DMS114 treated with DMSO at 0.1 percent for 48 hours (cell line): ENCODE measurements around the gene PFN3.

Source experiments
- DNase-seq: peaks from one replicate; lab custom pipeline; 2025; ENCODE audit not compliant: unreplicated experiment; lab: John Stamatoyannopoulos, UW

Gene PFN3

DNA sequence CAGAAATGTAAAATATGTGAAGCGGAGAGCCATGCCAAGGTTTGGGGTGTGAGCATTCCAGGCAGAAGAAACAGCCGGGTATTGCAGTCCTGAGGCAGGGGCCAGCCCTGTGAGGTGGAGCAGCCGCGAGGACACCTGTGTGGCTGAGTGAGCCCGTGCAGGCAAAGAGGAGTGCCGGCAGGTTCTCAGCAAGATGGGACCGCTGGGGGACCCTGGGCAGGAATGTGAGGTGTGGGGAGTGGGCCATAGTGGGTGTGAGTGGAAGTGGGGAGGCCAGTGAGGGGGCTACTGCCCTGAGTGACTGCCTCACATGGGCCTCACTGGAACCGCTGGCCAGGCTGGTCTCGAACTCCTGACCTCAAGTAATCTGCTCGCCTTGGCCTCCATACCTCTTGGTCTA is 38.0 kb upstream of the PFN3 start:
- no peak for DNase-seq

DNA sequence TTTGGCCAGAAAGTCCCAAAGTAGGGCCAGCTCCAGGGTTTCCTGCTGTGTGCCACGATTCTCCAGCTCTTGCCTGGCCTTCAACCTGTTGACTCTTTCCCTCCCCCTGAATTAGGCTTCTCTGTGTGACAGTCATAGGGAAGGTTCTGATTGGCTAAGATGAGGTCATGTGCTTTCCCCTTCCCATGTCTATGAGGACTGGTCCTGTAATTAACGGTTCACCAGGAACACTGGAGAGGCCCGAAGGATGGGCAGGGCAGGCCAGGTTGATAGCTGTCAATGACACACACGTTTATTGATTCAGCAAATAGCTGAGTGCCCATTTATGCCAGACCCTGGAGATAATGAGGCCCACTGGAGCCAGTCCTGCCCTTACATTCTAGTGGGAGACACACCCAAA is 37.2 kb upstream of the PFN3 start:
- no peak for DNase-seq

DNA sequence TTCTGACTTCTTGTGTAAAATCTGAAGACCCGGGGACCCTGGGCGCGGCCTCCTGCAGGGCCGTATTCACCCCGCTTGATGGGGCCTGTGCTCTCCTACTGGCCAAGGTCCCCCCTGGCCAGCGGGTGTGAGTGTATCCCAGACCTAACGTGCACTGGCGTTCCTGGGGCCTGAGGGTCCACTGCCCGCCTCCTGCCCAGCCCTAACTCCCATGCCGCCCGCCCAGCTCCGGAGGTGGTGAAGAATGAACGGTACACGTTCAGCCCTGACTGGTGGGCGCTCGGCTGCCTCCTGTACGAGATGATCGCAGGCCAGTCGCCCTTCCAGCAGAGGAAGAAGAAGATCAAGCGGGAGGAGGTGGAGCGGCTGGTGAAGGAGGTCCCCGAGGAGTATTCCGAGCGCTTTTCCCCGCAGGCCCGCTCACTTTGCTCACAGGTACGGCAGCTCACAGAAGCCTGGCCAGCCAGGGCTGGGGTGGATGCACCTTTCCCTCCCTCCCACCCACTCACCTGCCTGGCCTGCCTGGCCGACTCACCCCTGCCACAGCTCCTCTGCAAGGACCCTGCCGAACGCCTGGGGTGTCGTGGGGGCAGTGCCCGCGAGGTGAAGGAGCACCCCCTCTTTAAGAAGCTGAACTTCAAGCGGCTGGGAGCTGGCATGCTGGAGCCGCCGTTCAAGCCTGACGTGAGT is 35.5 kb upstream of the PFN3 start:
- DNase-seq: no peak

DNA sequence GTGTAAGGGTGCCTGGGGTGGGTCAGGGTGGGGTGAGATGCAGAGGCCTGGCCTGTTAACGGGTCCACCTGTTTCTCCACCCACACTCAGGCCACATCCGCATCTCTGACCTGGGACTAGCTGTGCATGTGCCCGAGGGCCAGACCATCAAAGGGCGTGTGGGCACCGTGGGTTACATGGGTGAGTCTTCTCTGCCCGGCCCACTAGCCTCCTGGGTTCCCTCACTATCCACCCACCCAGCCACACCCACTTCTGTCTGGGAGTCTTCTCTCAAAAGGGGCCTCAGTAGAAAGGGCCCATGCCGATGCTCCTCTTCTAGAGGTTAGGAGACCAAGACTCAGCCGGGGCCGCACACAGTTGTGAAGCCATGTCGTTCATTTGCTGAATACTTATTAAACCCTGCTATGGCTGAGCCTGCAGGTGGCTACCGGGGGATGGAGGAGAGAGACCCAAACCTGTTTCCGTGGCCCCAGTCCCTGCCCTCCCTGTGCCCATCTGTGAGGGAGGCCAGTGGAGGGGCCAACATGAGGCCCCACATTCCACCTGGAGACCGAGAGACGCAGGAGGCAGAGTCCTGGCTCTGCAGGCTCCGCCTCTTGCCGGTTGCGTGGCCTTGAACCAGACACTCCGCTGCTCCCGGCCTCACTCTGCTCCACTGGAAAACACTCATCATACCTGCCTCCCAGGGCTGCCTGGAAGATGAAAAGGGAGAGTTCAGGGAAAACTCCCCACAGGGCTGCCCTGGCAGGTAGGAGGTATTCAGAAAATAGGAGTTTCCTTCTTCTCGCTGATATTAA is 34.7 kb upstream of the PFN3 start:
- DNase-seq: no peak

DNA sequence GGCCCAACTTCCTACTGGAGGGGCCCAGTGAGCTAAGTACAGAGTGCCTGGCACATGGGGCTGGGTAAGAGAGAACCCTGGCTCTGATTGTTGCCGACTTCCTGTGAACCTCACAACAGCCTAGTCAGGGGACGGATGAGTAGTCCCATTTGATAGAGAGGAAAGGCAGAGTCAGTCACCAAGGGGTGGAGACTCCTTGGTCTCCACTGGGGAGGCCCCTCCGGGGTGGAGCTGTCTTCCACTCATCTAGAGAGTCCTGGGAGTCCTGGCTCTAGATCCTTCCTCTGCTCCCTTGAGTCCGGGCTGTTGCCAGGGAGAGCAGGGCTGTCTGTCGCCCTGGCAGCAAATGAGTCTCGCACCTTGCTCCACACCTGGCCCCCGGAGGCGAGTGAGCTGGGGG is 34.0 kb upstream of the PFN3 start:
- DNase-seq: no peak

DNA sequence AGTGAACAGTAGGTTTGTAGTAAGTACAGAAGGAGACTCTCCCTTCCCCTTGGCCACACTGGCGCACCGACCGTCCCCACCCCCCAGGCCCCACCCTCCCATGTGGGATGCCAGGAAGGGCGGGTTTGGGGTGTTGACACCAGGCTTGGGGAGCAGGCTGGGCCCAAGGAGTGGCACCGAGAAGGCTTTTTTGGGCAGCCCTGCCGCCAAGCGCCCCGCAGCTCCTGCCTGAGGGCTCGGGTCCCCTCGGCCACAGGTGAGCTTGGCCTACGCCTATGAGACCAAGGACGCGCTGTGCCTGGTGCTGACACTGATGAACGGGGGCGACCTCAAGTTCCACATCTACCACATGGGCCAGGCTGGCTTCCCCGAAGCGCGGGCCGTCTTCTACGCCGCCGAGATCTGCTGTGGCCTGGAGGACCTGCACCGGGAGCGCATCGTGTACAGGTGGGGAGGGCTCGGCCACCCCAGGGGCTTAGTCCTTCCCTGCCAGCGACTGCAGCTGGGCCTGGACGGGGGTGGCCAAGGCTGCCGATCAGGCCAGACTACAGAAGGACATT is 33.3 kb upstream of the PFN3 start:
- DNase-seq: no peak

DNA sequence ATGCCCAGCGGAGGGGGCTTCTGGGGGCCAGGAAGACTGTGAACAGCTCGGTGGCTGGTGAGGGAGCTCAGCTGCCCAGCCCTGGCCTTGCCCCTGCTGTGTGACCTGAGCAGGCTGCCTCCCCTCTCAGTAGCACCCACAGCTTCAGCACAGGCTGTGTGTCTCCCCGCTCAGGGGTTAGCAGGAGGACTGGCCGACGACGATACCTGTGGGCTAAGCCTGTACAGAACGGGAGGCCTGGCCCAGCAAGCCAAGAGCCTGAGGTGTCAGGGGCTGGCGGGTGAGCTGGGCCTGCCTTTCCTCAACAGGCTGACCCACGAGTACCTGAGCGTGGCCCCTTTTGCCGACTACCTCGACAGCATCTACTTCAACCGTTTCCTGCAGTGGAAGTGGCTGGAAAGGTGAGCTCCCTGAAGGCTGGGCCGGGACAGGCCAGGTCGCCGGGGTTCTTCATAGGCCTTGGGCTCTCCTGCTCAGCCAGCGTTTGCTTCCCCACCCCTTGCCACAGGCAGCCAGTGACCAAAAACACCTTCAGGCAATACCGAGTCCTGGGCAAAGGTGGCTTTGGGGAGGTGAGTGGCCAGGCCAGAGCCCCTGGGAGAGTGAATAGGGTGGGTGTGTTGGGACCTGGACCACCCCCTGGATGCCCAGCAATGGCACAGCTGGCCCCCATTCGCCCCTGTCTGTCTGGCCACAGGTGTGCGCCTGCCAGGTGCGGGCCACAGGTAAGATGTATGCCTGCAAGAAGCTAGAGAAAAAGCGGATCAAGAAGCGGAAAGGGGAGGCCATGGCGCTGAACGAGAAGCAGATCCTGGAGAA is 32.6 kb upstream of the PFN3 start:
- DNase-seq: no peak

DNA sequence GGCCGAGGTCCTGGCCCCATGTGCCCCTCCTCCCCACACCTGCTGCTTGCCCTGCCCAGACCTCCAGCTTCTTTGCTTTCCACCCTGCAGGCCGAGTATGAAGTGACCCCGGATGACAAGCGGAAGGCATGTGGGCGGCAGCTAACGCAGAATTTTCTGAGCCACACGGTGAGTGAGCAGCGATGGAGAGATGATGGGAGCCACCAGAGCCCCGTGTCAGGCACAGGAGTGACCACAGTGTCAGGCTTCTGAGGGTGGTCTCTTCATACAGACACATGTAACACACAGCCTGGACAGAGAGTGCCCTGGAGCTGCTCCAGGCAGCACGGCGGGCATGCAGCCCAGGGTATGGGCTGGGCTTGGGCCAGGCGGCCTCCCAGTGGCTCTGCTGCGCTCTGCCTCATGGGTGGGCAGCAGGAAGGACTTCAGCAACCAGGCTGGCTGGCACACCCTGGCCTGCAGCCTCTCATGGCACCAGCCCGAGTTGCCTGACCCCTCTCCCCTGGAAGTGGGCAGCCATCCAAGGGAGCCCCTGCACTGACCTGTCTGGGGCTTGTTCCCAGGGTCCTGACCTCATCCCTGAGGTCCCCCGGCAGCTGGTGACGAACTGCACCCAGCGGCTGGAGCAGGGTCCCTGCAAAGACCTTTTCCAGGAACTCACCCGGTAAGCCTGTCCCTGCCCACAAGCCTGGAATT is 31.8 kb upstream of the PFN3 start:
- DNase-seq: no peak

DNA sequence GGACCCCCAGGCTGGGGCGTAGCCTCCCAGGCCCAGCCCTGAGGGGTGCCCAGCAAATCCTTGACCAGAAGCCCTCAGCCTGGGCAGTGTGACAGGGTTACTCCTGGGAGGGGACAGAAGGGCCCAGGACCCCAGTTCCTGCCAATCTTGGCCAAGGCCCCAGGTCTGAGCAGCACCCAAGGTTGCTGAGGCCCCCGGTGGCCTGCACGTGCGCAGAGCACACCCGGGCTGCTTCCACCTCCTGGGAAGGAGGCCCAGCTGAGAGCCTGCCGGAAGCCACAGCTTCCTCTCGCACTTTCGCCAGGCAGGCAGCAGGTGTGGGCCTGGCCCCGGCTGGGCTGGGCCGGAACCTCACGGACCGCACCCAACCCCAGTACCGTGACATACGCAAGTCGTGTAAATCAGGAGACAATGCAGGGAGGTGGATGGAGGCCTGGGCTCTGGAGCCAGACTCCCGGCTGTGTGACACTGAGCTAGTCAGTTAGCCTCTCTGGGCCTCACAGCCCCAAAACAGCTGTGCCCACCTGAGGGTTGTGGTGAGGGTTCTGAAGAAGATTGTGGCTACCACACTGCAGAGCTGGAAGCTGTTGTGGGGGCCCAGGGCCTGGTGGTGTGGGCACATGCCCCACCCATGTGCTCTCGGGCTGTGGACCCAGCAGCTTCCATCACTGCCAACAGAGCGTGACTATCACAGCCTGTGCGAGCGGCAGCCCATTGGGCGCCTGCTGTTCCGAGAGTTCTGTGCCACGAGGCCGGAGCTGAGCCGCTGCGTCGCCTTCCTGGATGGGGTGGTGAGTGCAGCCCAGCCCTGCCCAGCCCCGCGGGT is 31.1 kb upstream of the PFN3 start:
- DNase-seq: no peak

DNA sequence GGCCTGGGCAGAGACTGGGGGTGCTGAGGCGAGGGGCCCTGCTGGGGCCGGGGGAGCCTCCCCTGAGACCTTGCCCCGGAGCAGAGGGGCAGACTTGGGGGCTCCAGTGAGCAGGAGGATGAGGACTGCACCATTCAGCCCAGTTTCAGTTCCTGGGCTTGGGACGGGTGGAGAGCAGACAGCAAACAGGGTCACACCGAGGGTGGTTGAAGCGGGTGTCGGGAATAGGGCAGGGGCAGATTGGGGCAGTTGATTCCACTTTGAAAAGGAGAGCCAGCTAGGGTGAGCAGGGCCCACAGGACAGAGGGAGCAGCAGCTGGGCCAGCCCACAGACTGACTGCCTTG is 30.5 kb upstream of the PFN3 start:
- DNase-seq: no peak

DNA sequence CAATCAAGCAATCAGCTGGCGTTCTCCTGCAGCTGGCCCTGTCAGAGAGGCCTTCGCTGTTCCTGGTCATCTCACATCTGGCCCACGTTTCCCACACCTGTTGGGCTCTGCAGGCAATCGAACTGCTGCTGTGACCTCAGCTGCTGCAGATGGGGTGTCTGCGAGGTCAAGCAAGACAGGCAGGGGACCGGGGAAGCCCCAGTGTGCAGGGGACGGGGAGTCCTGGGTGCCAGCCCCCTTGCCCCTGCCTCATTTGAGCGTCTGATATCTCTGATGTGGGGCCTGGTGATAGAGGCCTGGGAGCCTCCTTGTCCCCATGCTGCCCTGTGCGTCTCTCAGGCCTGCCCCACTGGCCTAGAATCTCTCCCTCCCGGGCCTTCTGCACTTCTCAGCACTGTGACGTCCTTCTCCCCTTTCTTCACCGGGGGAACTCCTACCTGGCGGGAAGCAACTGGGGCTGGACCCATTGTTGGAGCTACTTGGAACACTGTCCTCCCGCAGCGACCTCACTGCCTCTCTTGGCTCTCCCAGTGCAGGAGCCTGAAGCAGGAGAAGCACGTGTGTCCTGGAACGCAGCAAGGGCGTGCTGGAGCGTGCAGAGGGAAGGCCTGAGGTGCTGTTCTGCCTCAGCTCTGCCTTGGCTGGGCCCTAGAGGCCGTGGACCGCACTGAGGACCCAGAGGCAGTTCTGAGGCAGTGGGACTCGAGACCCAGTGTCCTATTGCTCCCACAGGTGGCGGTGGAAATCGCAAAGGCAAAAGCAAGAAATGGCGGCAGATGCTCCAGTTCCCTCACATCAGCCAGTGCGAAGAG is 29.9 kb upstream of the PFN3 start:
- DNase-seq: no peak

DNA sequence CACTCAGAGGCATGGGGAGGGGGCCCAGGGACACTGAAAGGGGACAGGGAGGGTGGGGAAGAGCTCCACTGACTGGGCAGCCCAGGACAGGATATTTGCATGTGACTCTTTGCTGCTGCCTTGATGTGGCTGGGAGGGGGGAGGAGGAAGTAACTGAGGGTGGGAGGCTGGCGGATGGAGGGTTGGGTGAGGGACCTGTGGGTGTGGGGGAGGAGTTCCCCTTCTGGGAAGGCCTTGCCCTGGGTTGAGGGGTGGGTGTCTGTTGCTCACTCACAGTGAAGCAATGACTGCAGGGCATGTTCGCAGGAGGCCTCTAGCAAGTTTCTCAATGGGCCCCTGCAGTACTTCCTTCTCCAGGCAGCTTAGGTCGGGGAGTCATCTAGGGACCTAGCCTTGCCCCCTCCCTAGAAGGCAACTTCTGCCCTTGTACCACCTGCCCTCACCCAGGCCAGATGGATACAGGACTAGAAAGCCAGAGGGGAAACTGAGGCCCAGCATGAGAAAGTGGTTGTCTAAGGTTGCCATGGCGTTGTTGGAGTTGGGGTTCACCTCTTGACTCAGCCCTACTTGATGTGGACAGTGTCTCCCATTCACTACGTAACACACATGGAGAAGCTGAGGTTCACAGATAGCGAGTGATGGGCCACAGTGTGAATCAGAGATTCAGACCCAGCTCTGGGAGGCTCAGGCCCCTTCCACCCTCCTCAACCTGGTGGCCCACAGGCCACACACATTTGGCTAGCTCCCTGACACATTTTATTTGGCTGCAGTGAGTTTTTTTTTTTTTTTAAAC is 29.0 kb upstream of the PFN3 start:
- DNase-seq: no peak

DNA sequence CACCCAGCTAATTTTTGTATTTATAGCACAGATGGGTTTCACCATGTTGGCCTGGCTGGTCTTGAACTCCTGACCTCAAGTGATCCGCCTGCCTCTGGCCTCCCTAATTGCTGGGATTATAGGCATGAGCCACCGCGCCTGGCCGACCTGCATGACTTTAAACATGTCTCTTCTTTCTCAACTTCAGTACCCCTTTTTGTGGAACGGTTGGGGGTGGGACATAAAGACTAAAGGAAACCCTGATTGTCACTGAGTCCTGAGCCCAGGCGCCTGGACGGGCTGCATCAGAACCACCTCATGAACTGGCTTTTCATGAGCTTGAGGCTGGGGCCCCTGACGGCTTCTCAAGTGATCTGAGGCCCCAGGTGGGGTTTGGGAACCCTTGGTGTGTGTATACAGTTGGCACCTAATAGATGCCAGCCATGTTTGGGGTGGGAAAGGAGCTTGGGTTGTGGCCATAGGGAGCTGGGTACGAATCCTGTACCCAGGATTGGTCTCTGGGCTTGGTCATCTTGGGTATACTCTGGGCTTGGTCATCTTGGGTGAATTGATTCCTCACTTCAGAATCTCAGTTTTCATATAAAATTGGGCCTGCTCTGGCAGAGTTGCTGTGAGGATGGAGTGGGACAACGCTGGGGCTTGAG is 28.2 kb upstream of the PFN3 start:
- no peak for DNase-seq

DNA sequence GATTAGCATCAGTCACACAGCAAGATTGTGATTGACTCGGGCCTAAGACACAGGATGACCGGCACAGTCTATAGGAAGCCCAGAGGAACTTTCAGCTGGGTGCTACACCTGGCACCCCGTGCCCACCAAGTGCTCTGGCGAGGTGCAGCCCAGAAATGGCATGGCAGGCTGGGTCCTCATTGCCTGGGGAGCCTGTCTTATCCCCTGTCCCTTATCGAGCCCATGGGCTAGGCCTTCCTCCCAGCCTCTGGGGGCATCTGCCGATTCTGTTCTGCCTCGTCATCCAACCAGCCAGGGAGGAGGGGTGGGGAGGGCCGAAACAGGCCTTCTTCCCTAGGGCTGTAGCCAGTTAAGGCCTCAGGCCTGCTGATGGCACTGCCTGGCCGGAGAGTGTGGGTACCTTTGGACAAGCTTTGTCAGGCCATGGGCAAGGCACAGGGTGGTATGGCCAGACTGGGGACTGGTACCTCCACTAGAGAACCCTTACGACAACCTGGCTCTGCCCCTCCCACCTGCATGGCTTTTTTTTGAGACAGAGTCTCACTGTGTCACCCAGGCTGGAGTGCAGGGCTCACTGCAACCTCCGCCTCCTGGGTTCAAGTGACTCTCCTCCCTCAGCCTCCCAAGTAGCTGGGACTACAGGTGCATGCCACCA is 27.6 kb upstream of the PFN3 start:
- DNase-seq: no peak

DNA sequence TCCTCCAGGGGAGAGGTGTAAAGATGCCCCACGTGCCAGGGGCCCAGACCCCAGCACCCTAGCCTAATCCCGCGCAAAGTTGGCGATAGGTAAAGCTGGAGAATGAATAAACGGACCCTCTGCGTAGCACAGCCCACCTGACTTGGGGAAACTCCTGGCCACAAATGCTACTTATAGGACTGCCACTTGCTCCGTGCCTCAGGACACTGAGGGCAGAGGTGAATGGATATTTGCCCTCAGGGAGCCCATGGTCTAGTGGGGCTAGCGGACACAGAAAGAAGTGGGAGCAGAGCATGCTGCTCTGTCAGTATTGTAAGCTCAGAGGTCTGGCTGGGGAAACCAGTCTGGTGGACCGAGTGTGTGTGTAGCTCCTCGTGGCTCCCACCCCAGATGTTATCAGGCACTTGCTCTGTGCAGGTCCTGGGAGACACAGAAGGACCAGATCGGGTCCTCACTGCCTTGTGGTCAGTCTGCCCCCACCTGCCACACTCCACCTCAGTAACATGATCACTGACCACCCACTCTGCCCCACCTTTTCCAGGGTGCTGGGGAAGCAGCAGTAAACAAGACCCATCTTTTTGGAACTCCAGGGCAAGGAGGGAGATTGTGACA is 26.9 kb upstream of the PFN3 start:
- no peak for DNase-seq

DNA sequence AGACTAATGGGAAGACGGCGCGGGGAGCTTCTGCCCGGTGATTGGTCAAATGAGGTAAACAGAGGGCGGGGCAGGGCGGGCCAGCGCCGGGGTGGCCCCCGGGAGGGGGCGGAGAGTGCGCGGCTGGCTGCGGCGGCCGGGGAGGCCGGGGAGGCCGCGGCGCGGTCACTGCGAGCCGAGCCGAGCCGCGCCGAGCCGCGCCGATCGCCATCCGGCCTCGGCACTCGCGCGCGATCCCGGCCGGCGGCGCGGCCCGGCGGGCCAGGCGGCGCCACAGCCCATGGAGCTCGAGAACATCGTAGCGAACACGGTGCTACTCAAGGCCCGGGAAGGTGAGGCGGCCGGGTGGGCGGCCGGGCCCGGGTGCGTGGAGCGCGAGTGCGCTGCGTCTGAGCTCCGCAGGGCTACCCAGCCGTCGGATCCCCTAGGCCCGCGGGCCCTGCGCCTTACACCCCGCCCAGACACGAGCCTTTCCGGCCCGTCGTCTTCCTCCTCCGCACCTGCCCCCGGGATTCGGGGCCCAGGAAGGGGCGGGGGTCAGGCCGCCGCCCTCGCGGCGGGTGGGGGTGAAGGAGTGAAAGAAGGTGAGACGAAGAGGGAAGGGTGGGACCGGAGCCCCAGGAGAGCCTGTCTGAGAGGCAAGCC is 26.2 kb upstream of the PFN3 start, which contains the start of gene GRK6:
TSS of gene GRK6 (plus strand) at position 111 of the 645 bp plus-strand sequence. CDS start at position 281, 170 bp downstream.
- no peak for DNase-seq
